Keratinocyte (primary cell): ENCODE data around the gene ITSN1.
"Not testable (repeated sequence)": the region's sequence is repeated elsewhere in the genome, so short reads cannot be mapped to it uniquely, and the experiment has no call there.

Experiments used
- EZH2 ChIP-seq: IDR thresholded peaks from one replicate; pipeline ENCODE4 v1.6.1; 2012; ENCODE audit warnings: inconsistent platforms, mild to moderate bottlenecking, low read length, moderate library complexity
- TF ChIP-seq, protein P1 (sequence below), 3 experiments: IDR thresholded peaks in 1 of 3; conservative IDR thresholded peaks in 1 of 3; optimal IDR thresholded peaks in 1 of 3; 2 replicates in 2 of 3; 3 replicates in 1 of 3; pipeline versions ENCODE3 to v1.5.1; 2011; ENCODE audit warnings: low read length in 3 of 3, mild to moderate bottlenecking in 3 of 3, moderate library complexity in 2 of 3, control low read depth in 1 of 3, inconsistent platforms in 1 of 3; ENCODE audit not compliant: insufficient read depth in 2 of 3; ENCODE audit errors: extremely low read depth in 1 of 3

DNA sequence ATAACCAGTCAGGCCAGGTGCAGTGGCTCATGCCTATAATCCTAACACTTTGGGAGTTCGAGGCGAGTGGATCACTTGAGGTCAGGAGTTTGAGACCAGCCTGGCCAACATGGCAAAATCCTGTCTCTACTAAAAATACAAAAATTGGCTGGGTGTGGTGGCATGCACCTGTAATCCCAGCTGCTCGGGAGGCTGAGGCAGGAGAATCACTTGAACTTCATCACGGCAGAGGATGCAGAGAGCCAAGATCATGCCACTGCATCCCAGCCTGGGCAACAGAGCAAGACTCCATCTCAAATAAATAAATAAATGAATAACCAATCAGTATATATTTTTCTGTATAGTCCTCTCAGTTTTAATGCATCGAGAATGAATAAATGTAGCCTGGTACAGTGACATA is 146.1 kb downstream of the ITSN1 start:
- TF ChIP-seq, protein P1, sequence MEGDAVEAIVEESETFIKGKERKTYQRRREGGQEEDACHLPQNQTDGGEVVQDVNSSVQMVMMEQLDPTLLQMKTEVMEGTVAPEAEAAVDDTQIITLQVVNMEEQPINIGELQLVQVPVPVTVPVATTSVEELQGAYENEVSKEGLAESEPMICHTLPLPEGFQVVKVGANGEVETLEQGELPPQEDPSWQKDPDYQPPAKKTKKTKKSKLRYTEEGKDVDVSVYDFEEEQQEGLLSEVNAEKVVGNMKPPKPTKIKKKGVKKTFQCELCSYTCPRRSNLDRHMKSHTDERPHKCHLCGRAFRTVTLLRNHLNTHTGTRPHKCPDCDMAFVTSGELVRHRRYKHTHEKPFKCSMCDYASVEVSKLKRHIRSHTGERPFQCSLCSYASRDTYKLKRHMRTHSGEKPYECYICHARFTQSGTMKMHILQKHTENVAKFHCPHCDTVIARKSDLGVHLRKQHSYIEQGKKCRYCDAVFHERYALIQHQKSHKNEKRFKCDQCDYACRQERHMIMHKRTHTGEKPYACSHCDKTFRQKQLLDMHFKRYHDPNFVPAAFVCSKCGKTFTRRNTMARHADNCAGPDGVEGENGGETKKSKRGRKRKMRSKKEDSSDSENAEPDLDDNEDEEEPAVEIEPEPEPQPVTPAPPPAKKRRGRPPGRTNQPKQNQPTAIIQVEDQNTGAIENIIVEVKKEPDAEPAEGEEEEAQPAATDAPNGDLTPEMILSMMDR (optimal IDR thresholded peaks at IDR 0.05 in 1 of 3, IDR thresholded peaks at IDR 0.05 in 1 of 3, conservative IDR thresholded peaks at IDR 0.05 in 1 of 3; ENCODE audit: extremely low read depth in 1 of 3, insufficient read depth in 2 of 3, low read length in 3 of 3), result not testable (repeated sequence)
- TF ChIP-seq EZH2, result not testable (repeated sequence)
